Measurements from ENCODE around the gene TMEM140.

DNA sequence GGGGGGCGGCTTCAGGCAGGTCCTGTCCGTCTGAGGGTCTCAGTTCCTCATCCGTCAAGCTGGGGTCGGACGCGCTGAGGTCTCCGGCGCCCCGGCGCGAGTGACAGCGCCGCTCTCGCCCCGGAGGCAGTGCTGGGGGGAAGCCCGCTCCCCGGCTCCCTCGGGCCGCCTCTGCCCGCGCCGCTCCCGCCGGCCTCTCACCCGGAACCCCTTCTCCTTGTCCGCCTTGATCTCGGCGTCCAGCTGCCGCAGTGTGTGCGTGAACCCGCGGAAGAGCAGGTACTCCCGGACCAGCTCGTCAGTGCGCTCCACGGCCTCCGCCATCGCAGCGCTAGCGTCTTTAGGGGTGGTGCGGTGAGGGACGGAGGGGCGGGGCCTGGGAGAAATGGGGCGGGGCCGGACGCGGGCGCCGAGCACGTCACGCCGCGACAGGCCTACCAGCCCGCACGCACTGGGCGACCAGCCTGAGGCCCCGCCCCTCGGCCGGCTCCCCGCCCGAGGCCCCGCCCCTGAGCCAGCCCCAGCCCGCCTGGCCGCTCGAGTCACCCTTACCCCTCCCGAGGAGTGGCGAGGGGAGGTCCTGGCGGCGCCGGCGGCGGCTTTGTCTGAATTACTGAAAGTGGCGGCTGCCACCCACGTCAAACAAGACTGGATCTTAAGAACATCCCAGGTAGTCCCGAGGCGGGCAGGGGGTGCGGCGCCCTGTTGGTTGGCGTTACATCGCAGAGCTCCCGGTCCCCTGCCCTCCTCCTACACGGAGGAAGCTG is 63.5 kb downstream of the TMEM140 start, which contains the start of gene WDR91:
- TF ChIP-seq, protein P1, sequence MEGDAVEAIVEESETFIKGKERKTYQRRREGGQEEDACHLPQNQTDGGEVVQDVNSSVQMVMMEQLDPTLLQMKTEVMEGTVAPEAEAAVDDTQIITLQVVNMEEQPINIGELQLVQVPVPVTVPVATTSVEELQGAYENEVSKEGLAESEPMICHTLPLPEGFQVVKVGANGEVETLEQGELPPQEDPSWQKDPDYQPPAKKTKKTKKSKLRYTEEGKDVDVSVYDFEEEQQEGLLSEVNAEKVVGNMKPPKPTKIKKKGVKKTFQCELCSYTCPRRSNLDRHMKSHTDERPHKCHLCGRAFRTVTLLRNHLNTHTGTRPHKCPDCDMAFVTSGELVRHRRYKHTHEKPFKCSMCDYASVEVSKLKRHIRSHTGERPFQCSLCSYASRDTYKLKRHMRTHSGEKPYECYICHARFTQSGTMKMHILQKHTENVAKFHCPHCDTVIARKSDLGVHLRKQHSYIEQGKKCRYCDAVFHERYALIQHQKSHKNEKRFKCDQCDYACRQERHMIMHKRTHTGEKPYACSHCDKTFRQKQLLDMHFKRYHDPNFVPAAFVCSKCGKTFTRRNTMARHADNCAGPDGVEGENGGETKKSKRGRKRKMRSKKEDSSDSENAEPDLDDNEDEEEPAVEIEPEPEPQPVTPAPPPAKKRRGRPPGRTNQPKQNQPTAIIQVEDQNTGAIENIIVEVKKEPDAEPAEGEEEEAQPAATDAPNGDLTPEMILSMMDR (conservative IDR thresholded peaks at IDR 0.05): no peak
- TF ChIP-seq EZH2 (IDR thresholded peaks at IDR 0.05; ENCODE audit: low read depth): no peak
